Vagina (tissue), 2 donors: ENCODE measurements around the gene DLG2. TPM values are rescaled to one million over a fixed set of nuclear protein-coding genes. Genes with fewer than 3 reads are reported as not detected.

Experiments
- DNase-seq, 2 donors: peaks; one replicate each; pipeline ENCODE4 v3.0.0-alpha.2; 2017; ENCODE audit errors: extremely low spot score in 2 of 2
- H3K27ac ChIP-seq: fragments of 200-600 bp; sonication (generic); one replicate; pipeline ENCODE4 v1.5.1; 2019
- H3K27me3 ChIP-seq: fragments of 200-600 bp; sonication (generic); one replicate; pipeline ENCODE4 v1.5.1; 2019
- H3K36me3 ChIP-seq, 2 donors: fragments of 200-600 bp; sonication (generic); one replicate each; pipeline ENCODE4 v1.5.1; 2017 to 2019
- H3K4me1 ChIP-seq: fragments of 200-600 bp; sonication (generic); one replicate; pipeline ENCODE4 v1.5.1; 2019
- H3K4me3 ChIP-seq, 2 donors: fragments of 200-600 bp; sonication (generic); 1 replicate in 1 of 2; 2 replicates in 1 of 2; pipeline ENCODE4 v1.5.1; 2016 to 2019
- H3K9me3 ChIP-seq: fragments of 200-600 bp; sonication (generic); one replicate; pipeline ENCODE4 v1.5.1; 2019
- CTCF ChIP-seq, 3 experiments: fragments of 450-650 bp in 2 of 3; fragments of 200-600 bp in 1 of 3; sonication (generic) in 1 of 3; IDR thresholded peaks; one replicate each; pipeline ENCODE4 v1.5.1; 2017 to 2019; ENCODE audit warnings: antibody characterized with exemption in 3 of 3, mild to moderate bottlenecking in 2 of 3, moderate library complexity in 2 of 3
- POLR2A ChIP-seq, 2 donors: fragments of 450-650 bp; IDR thresholded peaks; one replicate each; pipeline ENCODE4 v1.6.1; 2017; ENCODE audit warnings: antibody characterized with exemption in 2 of 2, mild to moderate bottlenecking in 2 of 2, moderate library complexity in 2 of 2
- POLR2AphosphoS5 ChIP-seq, 2 donors: sonication (generic); formaldehyde crosslinking; IDR thresholded peaks; one replicate each; pipeline ENCODE4 v1.9.0; 2017; ENCODE audit warnings: antibody characterized with exemption in 2 of 2, mild to moderate bottlenecking in 2 of 2, low read depth in 1 of 2; ENCODE audit not compliant: insufficient read depth in 1 of 2
- intact Hi-C: fragments of 100-400 bp; cut with DNase I; formaldehyde crosslinking; loops from one replicate; pipeline ENCODE4 v1.15.1; 2023
- total RNA-seq: library from RNA; depleted of rRNA; stranded (reverse); fragments of >200 nt; gene quantifications from one replicate; pipeline ENCODE4 v1.2.3, GENCODE V29; 2016

DLG2 gene
- total RNA-seq, 1 donor from 2014 or later = 10.1 TPM

- no peaks in the 10 kb centered on the region for H3K9me3 ChIP-seq
- H3K36me3 ChIP-seq = no peaks in the 10 kb centered on the region
- H3K4me1 ChIP-seq = no peaks in the 10 kb centered on the region
- intact Hi-C loops = no loop called here
- DNase-seq = no peak
- H3K4me3 ChIP-seq = no peak overlapping the region
- H3K27ac ChIP-seq = no peak overlapping the region
- no peak for TF ChIP-seq POLR2AphosphoS5 (IDR thresholded peaks at IDR 0.05; ENCODE audit: insufficient read depth in 1 of 2, low read depth in 1 of 2)
- TF ChIP-seq CTCF (IDR thresholded peaks at IDR 0.05) = no peak
- TF ChIP-seq POLR2A (IDR thresholded peaks at IDR 0.05) = no peak
- H3K27me3 ChIP-seq = no peaks in the 10 kb centered on the region
Observed at GRCh38 chr11:83976086-83976485, 1651.1 kb downstream of the DLG2 start.

GRCh38 chr11:83972536-83972935 is 1654.6 kb downstream of the DLG2 start:
- Histone ChIP-seq H3K4me3 (no peak overlapping the region), H3K36me3 (no peaks in the 10 kb centered on the region), H3K27ac (no peak overlapping the region), H3K9me3 (no peaks in the 10 kb centered on the region), H3K4me1 (no peaks in the 10 kb centered on the region), H3K27me3 (no peaks in the 10 kb centered on the region)
- DNase-seq = no peak
- TF ChIP-seq CTCF (IDR thresholded peaks at IDR 0.05) = no peak
- TF ChIP-seq POLR2A (IDR thresholded peaks at IDR 0.05) = no peak
- no peak for TF ChIP-seq POLR2AphosphoS5 (IDR thresholded peaks at IDR 0.05; ENCODE audit: insufficient read depth in 1 of 2, low read depth in 1 of 2)
- intact Hi-C loops = no loop called here

GRCh38 chr11:83971063-83971462 is 1656.1 kb downstream of the DLG2 start:
- TF ChIP-seq POLR2AphosphoS5 (IDR thresholded peaks at IDR 0.05; ENCODE audit: insufficient read depth in 1 of 2, low read depth in 1 of 2) = no peak
- no peak for TF ChIP-seq CTCF (IDR thresholded peaks at IDR 0.05)
- TF ChIP-seq POLR2A (IDR thresholded peaks at IDR 0.05) = no peak

GRCh38 chr11:83970061-83970671 is 1657.0 kb downstream of the DLG2 start:
- Histone ChIP-seq H3K9me3 (no peaks in the 10 kb centered on the region), H3K27me3 (no peaks in the 10 kb centered on the region), H3K27ac (no peak overlapping the region), H3K36me3 (no peaks in the 10 kb centered on the region), H3K4me1 (no peaks in the 10 kb centered on the region), H3K4me3 (no peak overlapping the region)
- TF ChIP-seq POLR2A (IDR thresholded peaks at IDR 0.05) (no peak), POLR2AphosphoS5 (IDR thresholded peaks at IDR 0.05; ENCODE audit: insufficient read depth in 1 of 2, low read depth in 1 of 2) (no peak), CTCF (IDR thresholded peaks at IDR 0.05) (no peak)
- intact Hi-C loops = no loop called here
- no peak for DNase-seq

More at GRCh38 chr11:83971063-83971462, 1656.1 kb downstream of the DLG2 start:
- no peaks in the 10 kb centered on the region for H3K36me3 ChIP-seq
- no peaks in the 10 kb centered on the region for H3K9me3 ChIP-seq
- no peaks in the 10 kb centered on the region for H3K27me3 ChIP-seq
- intact Hi-C loops = no loop called here
- H3K4me3 ChIP-seq = no peak overlapping the region
- no peak overlapping the region for H3K27ac ChIP-seq
- no peaks in the 10 kb centered on the region for H3K4me1 ChIP-seq
- DNase-seq = no peak

GRCh38 chr11:83957038-83957900 is 1669.9 kb downstream of the DLG2 start:
- DNase-seq = no peak
- TF ChIP-seq POLR2A (IDR thresholded peaks at IDR 0.05) = no peak
- TF ChIP-seq CTCF (IDR thresholded peaks at IDR 0.05) = no peak
- TF ChIP-seq POLR2AphosphoS5 (IDR thresholded peaks at IDR 0.05; ENCODE audit: insufficient read depth in 1 of 2, low read depth in 1 of 2) = no peak
- no peak overlapping the region for H3K27ac ChIP-seq
- H3K4me3 ChIP-seq = no peak overlapping the region
- no peaks in the 10 kb centered on the region for H3K9me3 ChIP-seq
- no peaks in the 10 kb centered on the region for H3K4me1 ChIP-seq
- no peaks in the 10 kb centered on the region for H3K27me3 ChIP-seq
- intact Hi-C loops = no loop called here
- H3K36me3 ChIP-seq = no peaks in the 10 kb centered on the region
